H9 (cell line): ENCODE data around the gene PRMT2. TPM values are rescaled to one million over a fixed set of nuclear protein-coding genes. Genes with fewer than 3 reads are reported as not detected.

Experiments
- DNase-seq: peaks from one replicate; pipeline ENCODE4 v3.0.0-alpha.2; 2017
- H2AFZ ChIP-seq: one replicate; pipeline ENCODE4 v1.6.1; 2013; ENCODE audit warnings: mild to moderate bottlenecking, low read length, control low read depth, moderate library complexity
- H2AK5ac ChIP-seq: 2 replicates; pipeline ENCODE4 v1.6.1; 2013; ENCODE audit warnings: low read length, control low read depth, mixed read lengths; ENCODE audit not compliant: insufficient read length
- H2BK120ac ChIP-seq: one replicate; pipeline ENCODE4 v1.6.1; 2013; ENCODE audit warnings: low read depth, mild to moderate bottlenecking, low read length, control low read depth, inconsistent platforms; ENCODE audit not compliant: poor library complexity, severe bottlenecking
- H2BK12ac ChIP-seq: 2 replicates; pipeline ENCODE4 v1.6.1; 2013; ENCODE audit warnings: low read length, control low read depth, mixed read lengths, low read depth; ENCODE audit not compliant: insufficient read length
- H2BK15ac ChIP-seq: 2 replicates; pipeline ENCODE4 v1.6.1; 2013; ENCODE audit warnings: low read depth, low read length, control low read depth
- H2BK20ac ChIP-seq: one replicate; pipeline ENCODE4 v1.6.1; 2013; ENCODE audit warnings: low read depth, mild to moderate bottlenecking, low read length, control low read depth, inconsistent platforms; ENCODE audit not compliant: poor library complexity, severe bottlenecking
- H2BK5ac ChIP-seq: 2 replicates; pipeline ENCODE4 v1.6.1; 2013; ENCODE audit warnings: low read length, control low read depth, mixed read lengths; ENCODE audit not compliant: insufficient read length
- H3K14ac ChIP-seq: 2 replicates; pipeline ENCODE4 v1.6.1; 2013; ENCODE audit warnings: low read length, control low read depth; ENCODE audit not compliant: insufficient read depth
- H3K18ac ChIP-seq: 2 replicates; pipeline ENCODE4 v1.6.1; 2013; ENCODE audit warnings: low read depth, mild to moderate bottlenecking, mixed read lengths, low read length, control low read depth; ENCODE audit not compliant: insufficient read length
- H3K23ac ChIP-seq: 2 replicates; pipeline ENCODE4 v1.6.1; 2013; ENCODE audit warnings: low read length, control low read depth, mixed read lengths, low read depth; ENCODE audit not compliant: insufficient read length
- H3K23me2 ChIP-seq: 2 replicates; pipeline ENCODE4 v1.6.1; 2013; ENCODE audit warnings: low read depth, mild to moderate bottlenecking, mixed read lengths, low read length, control low read depth; ENCODE audit not compliant: insufficient read length, poor library complexity, severe bottlenecking
- H3K27ac ChIP-seq: 2 replicates; pipeline ENCODE4 v1.5.1; 2013; ENCODE audit warnings: low read length, control low read depth, mixed read lengths, low read depth; ENCODE audit not compliant: insufficient read length
- H3K27me3 ChIP-seq: 2 replicates; pipeline ENCODE4 v1.6.1; 2013; ENCODE audit warnings: low read length, control low read depth, inconsistent platforms; ENCODE audit not compliant: insufficient read depth
- H3K4ac ChIP-seq: 2 replicates; pipeline ENCODE4 v1.6.1; 2013; ENCODE audit warnings: low read depth, mild to moderate bottlenecking, control low read depth, inconsistent platforms, low read length, moderate library complexity
- H3K4me1 ChIP-seq: 2 replicates; pipeline ENCODE4 v1.6.1; 2013; ENCODE audit warnings: low read length, control low read depth, inconsistent platforms; ENCODE audit not compliant: insufficient read depth
- H3K4me2 ChIP-seq: 2 replicates; pipeline ENCODE4 v1.6.1; 2013; ENCODE audit warnings: low read length, control low read depth, mixed read lengths; ENCODE audit not compliant: insufficient read length, insufficient read depth
- H3K56ac ChIP-seq: 2 replicates; pipeline ENCODE4 v1.6.1; 2013; ENCODE audit warnings: low read depth, mild to moderate bottlenecking, mixed read lengths, low read length, control low read depth; ENCODE audit not compliant: insufficient read length
- H3K79me1 ChIP-seq: 2 replicates; pipeline ENCODE4 v1.6.1; 2013; ENCODE audit warnings: low read depth, mild to moderate bottlenecking, moderate library complexity, low read length, control low read depth, inconsistent platforms; ENCODE audit not compliant: insufficient read depth, poor library complexity, severe bottlenecking
- H3K79me2 ChIP-seq: 2 replicates; pipeline ENCODE4 v1.6.1; 2013; ENCODE audit warnings: low read length, control low read depth, inconsistent platforms; ENCODE audit not compliant: insufficient read depth
- H3K9ac ChIP-seq: 2 replicates; pipeline ENCODE4 v1.6.1; 2013; ENCODE audit warnings: low read length, control low read depth, mixed read lengths; ENCODE audit not compliant: insufficient read length; ENCODE audit errors: extremely low read depth
- H3K9me3 ChIP-seq: one replicate; pipeline ENCODE4 v1.6.1; 2013; ENCODE audit warnings: low read depth, low read length, inconsistent platforms; ENCODE audit not compliant: control insufficient read depth
- H3T11ph ChIP-seq: one replicate; pipeline ENCODE4 v1.6.1; 2013; ENCODE audit warnings: mild to moderate bottlenecking, low read length, control low read depth, inconsistent platforms
- H4K20me1 ChIP-seq: one replicate; pipeline ENCODE4 v1.6.1; 2013; ENCODE audit not compliant: control insufficient read depth, insufficient read length, insufficient read depth
- H4K5ac ChIP-seq: 2 replicates; pipeline ENCODE4 v1.6.1; 2013; ENCODE audit warnings: low read depth, mild to moderate bottlenecking, mixed read lengths, low read length, control low read depth; ENCODE audit not compliant: insufficient read length
- H4K8ac ChIP-seq: replicated peaks from 2 replicates; pipeline ENCODE4 v1.6.1; 2013; ENCODE audit warnings: low read length, control low read depth, mixed read lengths, low read depth; ENCODE audit not compliant: insufficient read length
- H4K91ac ChIP-seq: 2 replicates; pipeline ENCODE4 v1.6.1; 2013; ENCODE audit warnings: low read depth, mild to moderate bottlenecking, moderate library complexity, mixed read lengths, low read length, control low read depth; ENCODE audit not compliant: insufficient read length
- H3K27ac Mint-ChIP-seq, 3 experiments: 2 replicates in 2 of 3; 3 replicates in 1 of 3; pipeline ENCODE4 v1.8.0; 2020 to 2021; ENCODE audit warnings: mixed read lengths in 3 of 3, mild to moderate bottlenecking in 1 of 3, moderate library complexity in 1 of 3
- H3K27me3 Mint-ChIP-seq: 2 replicates; pipeline ENCODE4 v1.8.0; 2021; ENCODE audit warnings: low read depth, mild to moderate bottlenecking, moderate library complexity, mixed read lengths
- H3K36me3 Mint-ChIP-seq, 3 experiments: 2 replicates in 2 of 3; 3 replicates in 1 of 3; pipeline ENCODE4 v1.8.0; 2020 to 2021; ENCODE audit warnings: low read depth in 3 of 3, mixed read lengths in 3 of 3; ENCODE audit not compliant: insufficient read depth in 1 of 3
- H3K4me1 Mint-ChIP-seq, 2 experiments: 2 replicates each; pipeline ENCODE4 v1.8.0; 2020; ENCODE audit warnings: mixed read lengths in 2 of 2
- H3K4me3 Mint-ChIP-seq, 2 experiments: 2 replicates in 1 of 2; 3 replicates in 1 of 2; pipeline ENCODE4 v1.8.0; 2020 to 2021; ENCODE audit warnings: mild to moderate bottlenecking in 2 of 2, mixed read lengths in 2 of 2, moderate library complexity in 1 of 2
- H3K9me3 Mint-ChIP-seq, 2 experiments: 2 replicates in 1 of 2; 3 replicates in 1 of 2; pipeline ENCODE4 v1.8.0; 2020; ENCODE audit warnings: mild to moderate bottlenecking in 2 of 2, mixed read lengths in 2 of 2, moderate library complexity in 1 of 2
- CTCF ChIP-seq: fragments of 200-600 bp; sonication (generic); conservative IDR thresholded peaks from 3 replicates; pipeline ENCODE4 v1.8.0; 2021; ENCODE audit warnings: antibody characterized with exemption, mild to moderate bottlenecking
- WGBS: extraction: QIAGEN DNeasy Blood & Tissue Kit; methylation state at CpG from one replicate; pipeline ENCODE4 v1.1.7; 2013; ENCODE audit warnings: missing lambda C conversion rate, low lambda C conversion rate, mixed read lengths; ENCODE audit not compliant: insufficient read length; ENCODE audit errors: extremely low coverage; 5-methylcytosine and 5-hydroxymethylcytosine counted together
- total RNA-seq: library from RNA; stranded (reverse); gene quantifications from 2 replicates; pipeline ENCODE4 v1.2.1, GENCODE V29; 2021

The PRMT2 gene
- total RNA-seq, 1 experiment from 2014 or later, result 53.7 TPM

- H2BK12ac ChIP-seq, result no peak overlapping the region
- H3K56ac ChIP-seq, result no peak overlapping the region
- no peak overlapping the region for H3K4me2 ChIP-seq
- H3K14ac ChIP-seq, result no peak overlapping the region
- no peak overlapping the region for H3K4me3 Mint-ChIP-seq
- H3K9me3 ChIP-seq, result no peaks in the 10 kb centered on the region
- no peak overlapping the region for H2BK120ac ChIP-seq
- H3K36me3 Mint-ChIP-seq, result peaks cover 18 to 47% (median 40%) of the 10 kb centered on the region in 3 experiments
- peaks cover 3% of the 10 kb centered on the region for H3K79me1 ChIP-seq
- H3K18ac ChIP-seq, result no peak overlapping the region
- H3K4ac ChIP-seq, result no peak overlapping the region
- H2BK15ac ChIP-seq, result no peak overlapping the region
- no peak overlapping the region for H3K9ac ChIP-seq
- TF ChIP-seq CTCF, result peak; percentile 53; the same call in 2 of the 3 replicates
- peaks cover 6% of the 10 kb centered on the region for H3K23me2 ChIP-seq
- H2AFZ ChIP-seq, result no peak overlapping the region
- no peak overlapping the region for H3T11ph ChIP-seq
- no peak overlapping the region for H2BK5ac ChIP-seq
- peaks cover 6 to 7% of the 10 kb centered on the region in 2 experiments for H3K4me1 Mint-ChIP-seq
- no peaks in the 10 kb centered on the region for H3K27me3 ChIP-seq
- H2AK5ac ChIP-seq, result no peak overlapping the region
- no peak overlapping the region for H2BK20ac ChIP-seq
- H3K23ac ChIP-seq, result no peak overlapping the region
- no peaks in the 10 kb centered on the region for H4K20me1 ChIP-seq
- H3K27me3 Mint-ChIP-seq, result no peaks in the 10 kb centered on the region
- H3K79me2 ChIP-seq, result peaks cover 2% of the 10 kb centered on the region; the same call in 1 of the 2 replicates
- no peak for DNase-seq
- no peak overlapping the region for H4K5ac ChIP-seq
- no peak overlapping the region for H4K91ac ChIP-seq
- no peak overlapping the region for H4K8ac ChIP-seq
- H3K27ac Mint-ChIP-seq, result no peak overlapping the region
- H3K4me1 ChIP-seq, result no peaks in the 10 kb centered on the region; the same call in 1 of the 2 replicates
- no CpG with 5 or more reads among the region's 8 CpGs for WGBS
- H3K9me3 Mint-ChIP-seq, result no peaks in the 10 kb centered on the region
- no peak overlapping the region for H3K27ac ChIP-seq
Observed at GRCh38 chr21:46639489-46640386, 4.3 kb downstream of the PRMT2 start.
